GM12891 (cell line): ENCODE results near the gene LIPT2.

Experiments used
- POLR2A ChIP-seq: IDR thresholded peaks from 2 replicates; pipeline ENCODE4 v1.6.1; 2011; ENCODE audit warnings: low read depth, low read length, control low read depth
- POLR2AphosphoS5 ChIP-seq: IDR thresholded peaks from 2 replicates; pipeline ENCODE4 v1.6.1; 2011; ENCODE audit warnings: low read depth, low read length, control low read depth
- SPI1 ChIP-seq: IDR thresholded peaks from 2 replicates; pipeline ENCODE4 v1.6.1; 2011; ENCODE audit warnings: low read depth, low read length, control low read depth
- TAF1 ChIP-seq: IDR thresholded peaks from 2 replicates; pipeline ENCODE4 v1.6.1; 2011; ENCODE audit warnings: low read depth, low read length, control low read depth

GRCh38 chr11:74468936-74469335 lies 24.6 kb downstream of the LIPT2 start:
- TF ChIP-seq SPI1 (no peak), POLR2A (no peak), TAF1 (no peak), POLR2AphosphoS5 (no peak)
